Activated CD8-positive, alpha-beta memory T cell treated with anti-CD3 and anti-CD28 coated beads, Interleukin-2, amount 50 U/mL, for 1 hour (primary cell): ENCODE data around the gene UNC119B.

Source experiments
- DNase-seq: peaks from one replicate; pipeline ENCODE4 v3.0.0-alpha.2; 2020; ENCODE audit errors: extremely low read depth

Gene UNC119B

DNA sequence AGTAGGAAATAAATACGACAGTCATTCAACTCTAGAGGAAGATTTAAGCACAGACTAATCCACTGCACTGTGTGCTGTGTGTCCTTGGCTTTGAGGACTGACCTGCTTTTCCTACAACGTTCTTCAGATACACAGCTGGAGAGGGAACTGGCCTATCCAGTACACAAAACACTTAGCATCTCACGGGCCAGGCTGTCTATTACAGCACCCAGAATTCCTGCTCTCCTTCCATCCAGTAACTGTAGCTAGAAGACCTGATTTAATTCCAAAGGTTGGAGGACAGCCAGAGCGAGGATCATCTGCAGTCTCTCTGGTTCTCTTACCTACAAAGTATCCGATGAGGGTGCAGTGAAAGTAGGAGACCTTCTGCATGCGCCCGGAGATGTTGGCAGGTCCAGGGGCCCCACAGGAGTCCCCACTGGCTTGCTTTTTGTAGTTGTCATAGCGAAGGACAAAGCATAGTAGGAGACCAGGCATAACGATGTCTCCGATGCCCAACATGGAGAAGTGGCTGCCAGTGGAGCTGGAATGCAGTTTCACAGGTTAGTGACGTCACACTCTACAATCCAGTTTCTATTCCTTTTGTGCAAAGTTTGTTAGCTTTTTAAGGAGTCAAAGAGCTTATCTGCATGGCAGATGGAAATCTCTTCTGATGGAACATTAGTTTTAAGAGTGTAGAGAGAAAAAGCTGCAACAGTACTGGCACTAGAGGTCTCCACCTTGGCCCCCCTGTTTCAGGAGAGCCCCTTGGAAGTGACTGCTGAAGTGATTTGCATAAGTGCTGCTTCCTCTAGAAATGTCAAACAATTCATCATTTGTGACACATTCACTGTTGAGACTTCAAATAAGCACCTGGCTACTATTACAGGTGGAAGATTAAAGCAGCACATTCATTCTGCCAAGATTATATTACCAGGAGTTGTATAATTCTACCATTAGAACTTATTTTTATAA is 57.1 kb downstream of the UNC119B start:
- no peak for DNase-seq

GRCh38 chr12:120771097-120771496 is 60.8 kb downstream of the UNC119B start:
- no peak for DNase-seq
